ENCODE results near the gene MPZL3.

DNA sequence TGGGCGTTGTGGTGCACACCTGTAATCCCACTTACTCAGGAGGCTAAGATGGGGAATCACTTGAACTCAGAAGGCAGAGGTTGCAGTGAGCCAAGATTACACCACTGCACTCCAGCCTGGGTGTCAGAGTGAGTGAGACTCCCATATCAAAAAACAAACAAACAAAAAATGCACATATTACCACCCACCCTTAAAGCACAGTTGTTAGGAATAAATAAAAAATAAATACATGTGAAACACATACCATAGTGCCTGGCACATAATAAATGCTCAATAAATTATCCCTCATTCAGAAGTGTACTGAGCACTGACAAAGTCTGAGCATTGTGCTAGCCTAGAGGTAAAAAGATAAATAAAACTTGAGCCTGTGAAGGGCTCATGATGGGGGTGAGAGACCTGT lies 18.3 kb downstream of the MPZL3 start:
- TF ChIP-seq, protein P1, sequence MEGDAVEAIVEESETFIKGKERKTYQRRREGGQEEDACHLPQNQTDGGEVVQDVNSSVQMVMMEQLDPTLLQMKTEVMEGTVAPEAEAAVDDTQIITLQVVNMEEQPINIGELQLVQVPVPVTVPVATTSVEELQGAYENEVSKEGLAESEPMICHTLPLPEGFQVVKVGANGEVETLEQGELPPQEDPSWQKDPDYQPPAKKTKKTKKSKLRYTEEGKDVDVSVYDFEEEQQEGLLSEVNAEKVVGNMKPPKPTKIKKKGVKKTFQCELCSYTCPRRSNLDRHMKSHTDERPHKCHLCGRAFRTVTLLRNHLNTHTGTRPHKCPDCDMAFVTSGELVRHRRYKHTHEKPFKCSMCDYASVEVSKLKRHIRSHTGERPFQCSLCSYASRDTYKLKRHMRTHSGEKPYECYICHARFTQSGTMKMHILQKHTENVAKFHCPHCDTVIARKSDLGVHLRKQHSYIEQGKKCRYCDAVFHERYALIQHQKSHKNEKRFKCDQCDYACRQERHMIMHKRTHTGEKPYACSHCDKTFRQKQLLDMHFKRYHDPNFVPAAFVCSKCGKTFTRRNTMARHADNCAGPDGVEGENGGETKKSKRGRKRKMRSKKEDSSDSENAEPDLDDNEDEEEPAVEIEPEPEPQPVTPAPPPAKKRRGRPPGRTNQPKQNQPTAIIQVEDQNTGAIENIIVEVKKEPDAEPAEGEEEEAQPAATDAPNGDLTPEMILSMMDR (IDR thresholded peaks at IDR 0.05; ENCODE audit: poor library complexity, severe bottlenecking) = no peak
- no peak for TF ChIP-seq EP300 (conservative IDR thresholded peaks at IDR 0.05; ENCODE audit: poor library complexity, severe bottlenecking)
- TF ChIP-seq REST (IDR thresholded peaks at IDR 0.05; ENCODE audit: borderline replicate concordance) = no peak
- TF ChIP-seq POLR2AphosphoS5 (IDR thresholded peaks at IDR 0.05) = no peak

Measured in neural cell (in vitro differentiated cells).